T1000 (cell line): Measurements from ENCODE around the gene TMEM9.

Experiments used
- DNase-seq: peaks from one replicate; lab custom pipeline; 2025; ENCODE audit warnings: mixed read lengths; lab: John Stamatoyannopoulos, UW

TMEM9 gene

GRCh38 chr1:201104141-201104540 lies 50.1 kb downstream of the TMEM9 start:
- DNase-seq, result no peak

- DNase-seq, result no peak
Observed at GRCh38 chr1:201103666-201104065, 50.6 kb downstream of the TMEM9 start.

GRCh38 chr1:201100169-201100930 lies 53.9 kb downstream of the TMEM9 start:
- no peak for DNase-seq

- no peak for DNase-seq
Observed at GRCh38 chr1:201098992-201099677, 55.1 kb downstream of the TMEM9 start.

DNA sequence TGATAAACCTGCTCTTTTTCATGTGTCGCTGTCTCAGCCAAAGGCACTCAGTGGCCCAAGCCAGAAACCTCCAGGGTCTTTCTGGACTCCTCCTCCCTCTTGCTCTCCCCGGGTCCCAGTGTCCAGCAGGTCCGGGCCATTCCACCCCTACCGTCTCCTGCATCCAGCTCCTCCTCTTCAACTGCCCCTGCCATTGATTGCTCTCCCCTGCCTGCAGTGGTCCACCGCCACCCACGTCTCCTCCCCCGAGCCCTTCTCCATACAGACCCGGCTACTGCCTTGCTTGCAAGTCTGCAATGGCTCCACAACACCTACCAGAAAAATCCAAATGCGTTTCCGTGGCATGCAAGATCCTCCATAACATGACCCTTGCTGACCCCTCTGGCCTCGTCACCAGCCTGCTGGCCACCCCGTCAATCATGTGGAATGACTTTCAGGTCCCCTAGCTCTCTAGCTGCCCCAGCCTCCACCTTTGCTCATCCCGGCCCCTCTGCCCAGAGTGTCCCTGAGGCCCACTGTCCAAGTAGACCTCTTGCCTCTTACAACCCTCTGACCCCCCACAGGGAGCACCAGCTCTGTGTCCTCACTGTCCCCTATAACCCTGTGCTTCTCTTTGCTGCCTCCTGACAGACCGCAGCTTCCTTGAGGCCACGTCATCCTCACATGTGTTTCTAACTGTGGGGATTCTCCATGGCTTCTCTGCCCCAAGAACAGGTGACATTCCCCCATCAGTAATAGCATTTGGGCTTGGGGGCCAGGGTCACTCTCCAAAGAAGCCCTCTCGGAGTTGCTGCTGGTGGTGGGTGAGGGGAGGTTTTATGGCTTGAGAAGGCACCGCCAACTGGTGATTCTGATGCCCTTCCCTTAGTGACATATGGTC lies 57.1 kb downstream of the TMEM9 start:
- no peak for DNase-seq

GRCh38 chr1:201096041-201096461 lies 58.2 kb downstream of the TMEM9 start:
- no peak for DNase-seq

DNA sequence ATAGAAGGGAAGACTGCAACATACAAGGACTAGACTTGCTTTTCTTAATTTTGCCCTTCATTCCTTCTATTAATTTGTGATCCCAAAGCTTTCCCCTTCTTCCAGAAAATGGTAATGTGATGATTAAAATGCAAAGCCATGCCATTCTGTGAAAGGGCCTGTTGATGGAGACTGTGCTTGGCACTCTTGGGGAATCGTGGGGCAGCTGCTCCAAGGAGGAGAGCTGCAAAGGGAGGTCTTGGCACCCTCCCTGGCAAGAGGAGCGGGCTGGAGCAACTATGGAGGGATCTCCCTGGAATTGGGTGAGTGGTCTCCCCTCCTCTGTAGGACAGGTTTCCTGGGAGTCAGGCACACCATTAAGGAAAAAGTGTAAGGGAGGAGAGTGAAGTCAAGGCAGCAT lies 58.7 kb downstream of the TMEM9 start:
- DNase-seq, result no peak

DNA sequence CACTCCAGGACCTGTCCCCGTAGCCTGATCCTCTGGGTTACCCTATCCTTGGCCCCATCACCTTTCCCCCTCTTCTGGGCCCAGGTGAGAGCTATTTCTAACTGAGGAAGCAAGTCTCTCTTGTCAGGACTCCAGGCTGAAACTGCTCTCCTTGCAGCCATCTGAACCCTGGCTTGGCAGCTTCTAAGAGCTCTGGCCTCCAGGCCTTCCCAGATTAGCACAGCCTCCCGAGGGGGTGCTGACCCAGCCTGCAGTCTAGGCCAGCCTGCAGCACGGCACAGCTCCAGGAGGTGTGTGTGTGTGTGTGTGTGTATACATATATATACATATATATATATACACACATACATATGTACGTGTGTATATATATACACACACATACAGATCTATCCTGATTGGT lies 59.4 kb downstream of the TMEM9 start:
- DNase-seq, result no peak

GRCh38 chr1:201093962-201094361 lies 60.3 kb downstream of the TMEM9 start:
- DNase-seq, result no peak

- DNase-seq, result no peak
Observed at GRCh38 chr1:201093561-201093960, 60.7 kb downstream of the TMEM9 start.

DNA sequence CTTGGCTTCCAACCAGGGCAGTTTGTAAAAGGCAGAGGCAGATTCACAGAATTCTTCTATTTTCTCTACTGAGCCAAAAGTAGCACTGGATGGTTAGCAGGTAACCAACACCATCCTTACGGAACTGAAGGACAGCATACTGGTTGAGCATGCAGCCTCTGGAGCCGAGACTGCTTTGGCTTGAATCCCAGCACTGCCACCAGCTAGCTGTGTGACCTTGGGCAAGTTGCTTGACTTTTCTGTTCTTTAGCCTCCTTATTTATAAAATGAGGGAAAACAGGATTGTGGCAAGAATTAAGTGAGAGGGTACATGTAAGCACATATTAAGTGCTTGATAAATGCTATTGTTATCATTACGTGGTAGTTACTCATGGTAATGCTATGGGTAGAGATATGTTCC lies 61.5 kb downstream of the TMEM9 start:
- no peak for DNase-seq

DNA sequence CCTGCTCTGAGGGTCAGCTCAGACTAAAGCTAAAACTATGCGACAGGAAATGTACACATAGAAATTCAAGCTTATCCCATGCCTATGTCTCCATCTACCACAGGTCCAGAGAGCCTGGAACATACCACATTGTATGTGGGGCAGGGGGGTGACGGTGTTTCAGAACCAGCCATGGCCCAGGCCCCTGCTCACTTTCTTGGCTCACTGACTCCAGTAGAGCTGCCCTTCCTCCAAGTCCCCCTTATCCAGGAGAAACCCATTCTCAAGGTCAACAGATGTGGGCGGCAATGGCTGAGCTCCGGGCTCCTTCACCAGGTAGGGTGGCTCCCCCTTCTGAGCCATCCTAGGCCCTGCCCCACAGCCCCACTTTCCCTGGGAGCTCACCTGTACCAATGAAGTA lies 63.0 kb downstream of the TMEM9 start:
- DNase-seq, result no peak

DNA sequence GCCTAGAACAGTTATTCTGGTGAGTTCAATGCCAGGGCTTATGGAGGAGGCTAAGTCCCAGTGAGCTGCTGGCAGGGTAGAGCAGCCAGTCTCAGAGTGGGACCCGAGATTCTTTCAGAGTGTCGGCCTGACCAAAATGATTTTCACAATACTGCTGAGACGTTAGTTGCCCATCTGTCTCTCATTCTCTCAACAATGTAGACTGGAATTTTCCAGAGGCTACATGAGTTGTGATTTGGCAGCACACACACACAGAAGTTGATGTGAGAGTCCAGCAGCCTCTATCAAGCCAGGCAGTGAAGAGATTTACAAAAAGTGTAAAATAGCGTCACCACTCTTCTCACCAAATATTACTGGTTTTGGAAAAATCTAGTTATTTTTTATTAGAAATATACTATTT lies 63.7 kb downstream of the TMEM9 start:
- DNase-seq, result no peak

- DNase-seq, result no peak
Observed at GRCh38 chr1:201089596-201089995, 64.7 kb downstream of the TMEM9 start.

GRCh38 chr1:201088901-201089525 lies 65.3 kb downstream of the TMEM9 start:
- DNase-seq, result no peak

DNA sequence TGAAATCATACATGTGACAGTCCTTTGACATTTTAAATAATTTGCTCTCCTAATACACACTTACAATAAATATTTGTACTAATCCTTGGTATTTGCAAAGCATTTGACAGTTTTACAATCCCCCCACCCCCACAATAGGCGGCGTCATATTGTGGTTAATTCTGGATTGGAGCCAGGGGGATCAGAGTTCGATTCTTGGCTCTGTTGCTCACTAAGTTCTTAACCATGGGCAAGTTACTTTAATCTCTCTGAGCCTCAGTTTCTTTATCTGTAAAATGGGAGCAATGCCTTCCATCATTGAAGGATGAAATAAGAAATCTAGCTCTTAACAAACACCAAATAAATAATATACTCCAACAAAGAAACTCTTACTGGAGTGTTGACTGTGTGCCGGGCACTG lies 65.9 kb downstream of the TMEM9 start:
- DNase-seq, result no peak

DNA sequence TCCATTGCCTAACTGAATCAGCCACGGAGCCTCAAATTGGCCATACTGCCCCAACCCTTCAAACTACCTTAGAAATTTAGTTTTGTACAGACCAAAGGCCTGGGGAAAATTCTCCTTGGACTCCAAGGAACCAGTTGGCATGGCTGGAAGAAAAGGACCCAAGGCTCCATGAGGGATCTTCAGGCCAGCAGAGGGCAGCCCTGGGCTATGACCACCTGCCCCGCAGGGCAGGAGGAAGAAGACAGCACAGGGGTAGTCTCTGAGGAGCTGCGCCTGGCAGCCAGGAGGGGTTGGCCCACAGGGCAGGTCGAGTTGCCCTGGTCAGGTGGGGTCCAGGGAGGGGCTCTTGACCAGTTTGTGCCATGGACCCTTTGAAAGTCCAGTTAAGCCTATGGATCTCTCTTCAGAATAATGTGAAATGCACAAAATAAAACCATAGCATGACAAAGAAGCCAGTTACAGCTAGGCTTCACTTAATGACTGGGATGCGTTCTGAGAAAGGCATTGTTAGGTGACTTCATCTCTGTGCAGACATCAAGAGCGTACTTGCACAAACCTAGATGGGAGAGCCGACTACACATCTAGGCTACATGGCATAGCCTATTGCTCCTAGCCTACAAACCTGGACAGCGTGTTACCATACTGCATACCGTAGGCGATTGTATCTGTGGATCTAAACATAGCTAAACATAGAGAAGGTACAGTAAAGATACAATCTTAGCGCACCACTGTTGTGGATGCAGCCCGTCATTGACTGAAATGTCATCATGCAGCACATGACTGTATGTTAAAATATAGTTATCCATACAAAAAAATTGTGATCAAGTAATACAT lies 68.2 kb downstream of the TMEM9 start:
- DNase-seq, result no peak
